T-helper 2 cell treated with Interferon-gamma antibody and Interleukin-4, amounts not matched to agents 100 ng/mL and 5 ng/mL, for 36 hours (primary cell): ENCODE measurements around the gene EIF2AK2. TPM values are rescaled to one million over a fixed set of nuclear protein-coding genes. Genes with fewer than 3 reads are reported as not detected.
"Not testable (repeated sequence)": the region's sequence is repeated elsewhere in the genome, so short reads cannot be mapped to it uniquely, and the experiment has no call there.

Experiments
- intact Hi-C: fragments of 100-400 bp; cut with micrococcal nuclease; formaldehyde crosslinking; loops from one replicate; pipeline ENCODE4 v1.15.1; 2023
- total RNA-seq: library from RNA; stranded (reverse); gene quantifications from 2 replicates; pipeline ENCODE4 v1.2.3, GENCODE V29; 2022

The EIF2AK2 gene
- total RNA-seq: 56.5 and 59.0 TPM in 2 replicates

- intact Hi-C loops: loop anchor here (1.0 to 5.0 kb wide), 5 partner anchors 40 to 191 kb away; partner anchors contain the start of genes CEBPZ, CEBPZOS, GPATCH11 and HEATR5B
These were observed at the start of gene EIF2AK2 for GRCh38 chr2:37156857-37157714. EIF2AK2 (minus strand) TSS chr2:37156980; CDS start chr2:37147806, 9,174 bp downstream.

- intact Hi-C loops: no loop called here
These were observed 49.0 kb upstream of the EIF2AK2 start for GRCh38 chr2:37205689-37206341.

GRCh38 chr2:37205071-37205661 is 48.4 kb upstream of the EIF2AK2 start:
- intact Hi-C loops: not testable (repeated sequence)

- intact Hi-C loops: no loop called here
These were observed 46.9 kb upstream of the EIF2AK2 start for GRCh38 chr2:37203708-37204107.

- intact Hi-C loops: no loop called here
These were observed 45.0 kb upstream of the EIF2AK2 start for GRCh38 chr2:37201766-37202165.

GRCh38 chr2:37201208-37201607 is 44.4 kb upstream of the EIF2AK2 start:
- intact Hi-C loops: no loop called here

GRCh38 chr2:37198681-37199065 is 41.9 kb upstream of the EIF2AK2 start:
- intact Hi-C loops: no loop called here

- intact Hi-C loops: loop anchor here (1.0 to 2.0 kb wide), 3 partner anchors 36 to 230 kb away; partner anchors contain the start of genes EIF2AK2 and STRN
These were observed 39.8 kb upstream of the EIF2AK2 start, which contains the start of gene CEBPZOS for GRCh38 chr2:37196320-37197195. CEBPZOS (plus strand) TSS chr2:37196496; CDS start chr2:37199705, 3,209 bp downstream.

GRCh38 chr2:37195862-37196319 is 39.1 kb upstream of the EIF2AK2 start:
- intact Hi-C loops: loop anchor here (1.0 to 2.0 kb wide), 3 partner anchors 36 to 229 kb away; partner anchors contain the start of genes EIF2AK2 and STRN

- intact Hi-C loops: no loop called here
These were observed 35.8 kb upstream of the EIF2AK2 start for GRCh38 chr2:37192551-37192950.

GRCh38 chr2:37191747-37192146 is 35.0 kb upstream of the EIF2AK2 start:
- intact Hi-C loops: no loop called here

- intact Hi-C loops: no loop called here
These were observed 34.5 kb upstream of the EIF2AK2 start for GRCh38 chr2:37191253-37191652.

- intact Hi-C loops: no loop called here
These were observed 33.5 kb upstream of the EIF2AK2 start for GRCh38 chr2:37190290-37190689.

- intact Hi-C loops: no loop called here
These were observed 32.8 kb upstream of the EIF2AK2 start for GRCh38 chr2:37189452-37190153.

- intact Hi-C loops: no loop called here
These were observed 31.8 kb upstream of the EIF2AK2 start, which contains the start of gene SULT6B1 for GRCh38 chr2:37188570-37188969. SULT6B1 (minus strand) TSS chr2:37188670; CDS start chr2:37188640, 30 bp downstream.

GRCh38 chr2:37181726-37182684 is 25.2 kb upstream of the EIF2AK2 start:
- intact Hi-C loops: no loop called here

GRCh38 chr2:37180640-37181039 is 23.9 kb upstream of the EIF2AK2 start:
- intact Hi-C loops: no loop called here

- intact Hi-C loops: no loop called here
These were observed 23.3 kb upstream of the EIF2AK2 start for GRCh38 chr2:37180006-37180639.
